HT-29 (cell line): ENCODE measurements around the gene FAM76A. TPM values are rescaled to one million over a fixed set of nuclear protein-coding genes. Genes with fewer than 3 reads are reported as not detected.
"Not testable (repeated sequence)": the region's sequence is repeated elsewhere in the genome, so short reads cannot be mapped to it uniquely, and the experiment has no call there.

Source experiments
- DNase-seq: peaks from one replicate; pipeline ENCODE4 v3.0.0-alpha.2; 2015; ENCODE audit warnings: low spot score
- total RNA-seq: library from RNA; depleted of rRNA; stranded (reverse); fragments of >200 nt; shearing (Covaris generic); gene quantifications from 2 replicates; pipeline ENCODE4 v1.2.3, GENCODE V29; 2014

FAM76A gene
- total RNA-seq, 1 experiment from 2014 or later, result 7.4 TPM

DNA sequence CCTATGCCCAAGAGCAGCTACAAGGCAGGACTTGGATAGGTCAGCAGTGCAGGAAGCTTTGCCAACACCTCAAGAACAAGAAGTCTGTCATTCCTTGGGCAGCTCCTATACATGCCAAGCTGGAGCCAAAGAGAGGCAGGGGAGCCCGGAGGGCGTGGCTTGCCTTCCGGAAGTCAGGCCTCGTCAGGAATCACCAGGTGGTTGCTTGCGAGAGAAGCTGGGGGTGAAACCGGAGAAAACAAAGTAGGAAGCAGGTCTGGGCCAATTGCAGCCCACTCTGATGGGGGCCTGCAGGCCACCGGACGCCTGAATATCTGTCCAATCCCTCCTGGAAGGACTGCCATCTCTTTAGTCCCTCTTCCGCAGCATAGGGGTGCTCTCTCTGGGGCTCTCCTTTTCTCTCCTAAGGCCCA lies 794 bp upstream of the FAM76A start:
- DNase-seq, result peak; percentile 89

DNA sequence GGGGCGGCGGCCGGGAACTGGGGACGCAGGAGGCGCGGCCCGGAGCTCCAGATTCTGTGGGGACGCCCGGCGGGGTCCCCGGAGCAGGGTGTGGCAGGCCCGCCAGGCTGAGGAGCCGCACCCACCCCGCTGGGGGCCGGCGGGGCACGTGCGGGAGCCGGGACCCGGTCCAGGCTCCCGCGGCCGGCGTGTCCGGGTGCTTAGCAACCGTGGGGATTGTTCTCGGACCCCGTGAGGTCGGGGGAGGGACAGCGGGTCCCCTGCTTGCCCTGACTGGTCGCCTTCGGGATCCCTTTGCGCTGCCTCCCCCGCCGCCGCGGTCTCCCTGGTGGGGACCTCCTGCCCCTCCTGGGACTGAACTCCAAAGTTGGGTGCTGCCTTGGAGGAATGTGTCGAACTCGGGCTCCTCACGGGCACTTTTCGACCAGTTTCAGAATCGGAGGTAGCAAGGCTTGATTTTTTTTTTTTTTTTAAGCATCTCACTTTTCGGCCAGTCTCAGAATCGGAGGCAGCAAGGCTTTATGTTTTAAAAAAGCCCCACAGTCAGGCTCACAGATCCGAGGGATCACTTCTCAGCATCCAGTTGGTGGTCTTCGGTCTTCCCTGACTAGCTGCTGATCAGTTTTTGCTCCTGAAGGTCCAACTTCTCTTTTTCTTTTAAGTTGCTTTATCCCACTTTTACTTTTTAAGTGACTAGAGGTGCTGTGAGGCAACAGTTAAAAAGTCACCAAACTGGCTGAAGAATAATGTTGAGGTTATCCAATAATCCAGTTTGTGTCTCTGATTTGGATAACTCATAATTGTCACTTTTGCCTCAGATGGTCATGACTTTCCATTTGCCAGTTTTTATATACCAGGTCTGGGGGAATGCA lies 648 bp downstream of the FAM76A start:
- peak; percentile 37 for DNase-seq

DNA sequence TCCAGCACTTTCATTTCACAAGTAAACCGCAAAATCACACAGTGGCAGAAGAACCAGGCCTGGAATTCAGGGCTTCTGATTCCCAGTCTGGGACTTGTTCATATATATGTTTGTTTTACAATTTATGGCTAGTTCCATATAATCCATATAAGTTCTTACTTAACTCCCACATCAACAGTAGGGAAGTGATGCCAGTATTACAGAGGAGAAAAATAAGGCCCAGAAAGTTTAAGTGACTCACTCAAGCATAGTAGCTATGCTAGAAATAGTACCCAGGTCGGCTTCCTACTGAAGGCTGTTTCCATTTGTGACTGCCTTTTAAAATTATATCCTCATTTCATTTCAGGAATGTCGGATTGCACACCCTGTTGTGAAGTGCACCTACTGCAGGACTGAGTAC lies 1.4 kb downstream of the FAM76A start:
- no peak for DNase-seq

DNA sequence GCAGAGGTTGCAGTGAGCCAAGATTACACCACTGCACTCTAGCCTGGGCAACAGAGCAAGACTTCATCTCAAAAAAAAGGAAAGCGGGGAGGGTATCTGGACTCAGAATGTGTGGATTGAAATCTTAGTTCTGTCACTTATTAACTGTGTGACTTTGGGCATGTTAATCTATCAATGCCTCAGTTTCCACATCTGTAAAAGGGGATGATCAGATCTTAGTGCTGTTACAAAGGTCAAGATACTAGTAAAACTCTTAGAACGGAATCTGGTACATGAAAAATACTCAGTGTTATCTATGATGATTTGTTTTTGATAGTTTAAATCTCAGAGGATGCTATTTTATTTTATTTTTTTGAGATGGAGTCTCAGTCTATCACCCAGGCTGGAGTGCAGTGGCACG lies 10.5 kb downstream of the FAM76A start:
- DNase-seq, result no peak

DNA sequence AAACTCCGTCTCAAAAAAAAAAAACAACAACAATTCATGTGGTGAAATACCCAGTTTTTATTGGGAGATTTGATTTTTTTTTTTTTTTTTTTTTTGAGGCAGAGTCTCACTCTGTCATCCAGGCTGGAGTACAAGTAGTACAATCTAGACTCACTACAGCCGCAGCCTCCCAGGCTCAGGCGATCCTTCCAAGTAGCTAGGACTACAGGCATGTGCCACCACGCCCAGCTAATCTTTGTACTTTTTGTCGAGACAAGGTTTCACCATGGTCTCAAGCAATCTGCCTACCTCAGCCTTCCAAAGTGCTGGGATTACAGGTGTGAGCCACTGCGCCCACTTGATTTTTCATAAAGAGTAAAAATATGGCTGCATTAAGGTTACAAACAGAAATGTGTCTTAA lies 15.4 kb downstream of the FAM76A start:
- DNase-seq, result no peak

DNA sequence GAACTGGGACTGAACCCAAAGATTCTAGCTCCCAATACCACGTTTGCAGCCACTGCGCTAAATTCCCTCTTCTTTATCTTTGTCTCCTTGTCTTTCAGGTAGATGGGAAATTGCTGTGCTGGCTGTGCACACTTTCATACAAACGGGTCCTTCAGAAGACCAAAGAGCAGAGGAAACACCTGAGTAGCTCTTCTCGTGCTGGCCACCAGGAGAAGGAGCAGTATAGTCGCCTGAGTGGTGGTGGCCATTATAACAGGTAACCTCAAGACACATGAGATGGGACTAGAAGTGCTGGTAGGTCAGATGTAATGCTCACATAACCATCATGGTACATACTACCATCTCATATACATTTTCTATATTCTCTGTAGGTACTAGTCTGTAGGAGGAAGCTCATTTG lies 18.8 kb downstream of the FAM76A start:
- peak; percentile 13 for DNase-seq

DNA sequence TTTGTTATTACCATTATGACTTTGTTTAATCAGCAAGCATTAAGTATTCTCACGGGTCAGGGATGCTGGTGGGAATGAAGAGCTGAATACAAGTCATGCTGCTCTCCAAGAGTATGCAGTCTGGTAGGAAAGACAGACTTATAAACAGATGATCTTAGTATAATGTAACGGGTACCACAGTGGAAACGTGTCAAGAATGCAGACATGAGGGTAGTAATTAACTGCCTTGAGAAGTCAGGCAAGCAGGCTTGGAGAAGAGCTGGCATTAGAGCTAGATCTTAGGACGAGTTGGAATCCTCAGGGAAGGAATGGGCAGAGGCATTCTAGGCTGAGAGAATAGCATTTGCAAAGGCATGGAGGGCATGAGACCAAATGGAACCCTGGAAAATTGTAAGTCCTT lies 19.7 kb downstream of the FAM76A start:
- no peak for DNase-seq

DNA sequence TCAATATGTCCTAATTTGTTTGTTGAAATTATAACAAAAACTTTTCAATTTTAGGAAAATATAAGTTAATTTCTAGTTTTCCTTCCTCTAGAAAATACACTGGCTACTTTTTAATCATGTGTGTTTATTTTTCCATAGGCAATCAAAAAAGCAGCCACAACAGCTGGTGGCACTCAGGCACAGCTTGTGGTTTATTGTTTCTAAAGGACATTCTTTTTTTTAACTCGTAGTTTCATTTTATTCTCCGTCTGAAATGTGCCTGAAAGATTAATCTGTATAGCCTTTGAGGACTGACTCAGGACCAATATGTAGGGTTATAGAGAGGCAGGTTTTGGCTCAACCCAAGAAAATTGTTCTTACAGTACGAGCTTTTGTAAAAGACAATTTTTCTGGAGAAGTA lies 26.6 kb downstream of the FAM76A start:
- DNase-seq, result no peak

DNA sequence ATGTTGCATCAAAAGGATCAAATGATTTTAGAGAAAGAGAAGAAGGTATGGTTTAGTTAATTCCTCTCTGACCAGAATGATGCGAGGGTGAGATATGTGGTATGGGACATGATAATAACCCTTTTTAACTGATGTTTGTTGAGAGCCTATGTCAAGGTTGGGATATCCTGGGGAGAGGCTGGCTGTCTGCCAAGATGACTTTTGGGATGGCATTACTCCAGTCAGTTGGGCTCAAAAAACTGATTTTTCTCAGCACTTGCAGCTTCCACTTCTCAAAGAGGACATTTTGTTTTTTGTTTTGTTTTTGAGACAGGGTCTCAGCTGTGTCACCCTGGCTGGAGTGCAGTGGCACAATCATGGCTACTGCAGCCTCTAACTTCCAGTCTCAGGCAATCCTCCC lies 29.5 kb downstream of the FAM76A start:
- DNase-seq, result no peak

DNA sequence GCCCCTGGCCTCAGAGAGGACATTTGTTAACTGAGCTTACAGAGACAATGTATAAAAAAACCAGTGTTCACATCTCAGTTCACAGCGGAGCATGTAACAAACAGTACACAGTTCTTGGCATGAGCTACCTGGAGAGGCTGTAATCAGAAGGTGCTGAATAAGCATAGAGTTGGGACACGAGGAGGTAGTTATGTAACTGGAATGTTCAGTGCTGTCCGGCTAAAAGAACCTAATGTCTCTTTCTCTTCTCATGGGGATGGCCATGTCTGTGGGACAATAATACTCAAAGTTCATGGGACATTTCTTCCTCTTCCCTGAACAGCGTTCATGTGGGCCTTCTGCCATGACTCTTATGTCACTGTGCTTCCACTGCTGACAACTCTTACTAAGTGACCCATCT lies 30.1 kb downstream of the FAM76A start:
- no peak for DNase-seq

DNA sequence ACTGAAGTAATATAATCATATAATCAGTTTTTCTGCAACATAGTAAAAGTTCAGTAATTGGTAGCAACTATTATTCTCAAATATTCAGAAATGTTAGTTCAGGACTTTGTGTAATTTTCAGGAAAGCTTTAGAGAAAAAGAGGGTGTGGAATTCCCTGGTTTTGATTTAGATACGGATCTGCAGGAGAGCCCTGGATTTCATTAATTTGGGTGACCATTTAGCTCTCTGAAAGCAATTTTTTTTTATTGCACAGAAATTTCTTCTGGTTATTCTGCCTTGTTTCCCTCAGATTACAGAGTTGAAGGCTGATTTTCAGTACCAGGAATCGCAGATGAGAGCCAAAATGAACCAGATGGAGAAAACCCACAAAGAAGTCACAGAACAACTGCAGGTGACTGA lies 33.5 kb downstream of the FAM76A start:
- no peak for DNase-seq

DNA sequence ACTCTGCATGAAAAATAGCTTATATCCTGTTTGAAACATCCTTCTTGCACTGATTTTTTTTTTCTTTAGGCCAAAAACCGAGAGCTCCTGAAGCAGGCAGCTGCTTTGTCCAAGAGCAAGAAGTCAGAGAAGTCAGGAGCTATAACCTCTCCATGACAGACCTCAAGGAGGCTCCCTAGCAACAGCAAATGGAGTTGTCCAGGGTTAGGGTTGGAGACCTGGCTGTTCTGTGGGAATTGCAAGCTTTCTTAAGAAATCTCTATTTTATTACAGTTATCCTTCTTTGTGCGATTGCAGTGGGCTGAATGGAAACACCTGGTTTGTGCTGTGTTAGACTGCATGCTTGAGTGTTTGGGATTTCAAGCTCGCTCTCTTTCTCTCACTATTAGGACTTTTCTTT lies 34.7 kb downstream of the FAM76A start:
- peak; percentile 12 for DNase-seq

DNA sequence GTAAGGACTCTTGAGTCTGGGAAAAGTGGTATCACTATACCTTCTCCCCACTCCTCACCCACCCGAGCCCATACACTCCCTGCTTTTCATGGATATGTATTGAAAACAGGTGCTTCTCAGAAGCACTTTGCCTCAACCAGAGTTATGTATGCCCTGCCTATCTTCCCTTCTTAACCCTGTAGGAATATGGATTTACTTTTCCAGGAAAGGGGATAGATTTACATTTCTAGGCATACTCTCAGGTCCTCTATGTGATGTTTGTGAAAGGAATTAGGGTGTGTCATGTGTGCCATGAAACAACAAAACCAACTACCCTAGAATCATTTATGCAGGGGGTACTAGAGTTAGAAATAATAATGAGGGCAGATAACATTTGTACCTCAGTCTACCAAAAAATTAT lies 36.3 kb downstream of the FAM76A start:
- DNase-seq, result no peak

DNA sequence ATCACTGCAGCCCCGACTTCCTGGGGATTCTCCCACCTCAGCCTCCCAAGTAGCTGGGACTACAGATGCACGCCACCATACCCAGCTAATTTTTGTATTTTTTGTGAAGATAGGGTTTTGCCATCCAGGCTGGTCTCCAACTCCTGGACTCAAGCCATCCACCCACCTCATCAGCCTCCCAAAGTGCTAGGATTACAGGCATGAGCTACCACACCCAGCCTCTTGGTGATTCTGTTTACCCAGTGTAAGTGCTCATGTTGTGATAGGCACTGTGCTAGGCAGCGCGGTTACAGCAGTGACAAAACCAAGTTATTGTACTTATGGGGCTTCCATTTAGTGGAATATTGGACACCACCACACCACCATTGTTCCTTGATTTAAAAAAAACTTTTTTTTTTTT lies 37.6 kb downstream of the FAM76A start:
- no peak for DNase-seq

DNA sequence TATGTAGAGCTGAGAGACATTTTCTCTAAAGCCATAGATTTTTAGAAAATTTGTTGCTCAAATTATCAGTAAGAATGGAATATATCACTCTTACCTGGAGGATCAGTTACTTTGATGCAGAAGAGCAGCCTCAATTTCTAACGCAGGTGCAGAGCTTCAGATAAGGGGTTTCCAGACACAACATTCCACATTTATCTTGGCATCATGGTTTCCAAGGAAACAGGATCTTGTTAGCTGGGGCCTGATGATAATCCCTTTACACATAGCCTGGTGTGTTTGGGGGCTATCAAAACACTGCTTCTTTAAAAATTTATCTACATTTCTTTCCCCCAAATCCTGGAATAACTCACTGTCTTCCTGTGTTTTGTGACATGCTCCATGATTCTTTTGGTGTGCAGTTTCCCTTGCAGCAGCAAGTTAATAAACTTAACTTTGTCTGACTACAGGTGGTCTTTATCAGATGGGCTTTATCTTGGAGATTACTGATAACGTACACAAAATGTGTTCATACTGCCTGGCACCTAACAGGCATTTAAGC lies 44.6 kb downstream of the FAM76A start:
- DNase-seq, result no peak

DNA sequence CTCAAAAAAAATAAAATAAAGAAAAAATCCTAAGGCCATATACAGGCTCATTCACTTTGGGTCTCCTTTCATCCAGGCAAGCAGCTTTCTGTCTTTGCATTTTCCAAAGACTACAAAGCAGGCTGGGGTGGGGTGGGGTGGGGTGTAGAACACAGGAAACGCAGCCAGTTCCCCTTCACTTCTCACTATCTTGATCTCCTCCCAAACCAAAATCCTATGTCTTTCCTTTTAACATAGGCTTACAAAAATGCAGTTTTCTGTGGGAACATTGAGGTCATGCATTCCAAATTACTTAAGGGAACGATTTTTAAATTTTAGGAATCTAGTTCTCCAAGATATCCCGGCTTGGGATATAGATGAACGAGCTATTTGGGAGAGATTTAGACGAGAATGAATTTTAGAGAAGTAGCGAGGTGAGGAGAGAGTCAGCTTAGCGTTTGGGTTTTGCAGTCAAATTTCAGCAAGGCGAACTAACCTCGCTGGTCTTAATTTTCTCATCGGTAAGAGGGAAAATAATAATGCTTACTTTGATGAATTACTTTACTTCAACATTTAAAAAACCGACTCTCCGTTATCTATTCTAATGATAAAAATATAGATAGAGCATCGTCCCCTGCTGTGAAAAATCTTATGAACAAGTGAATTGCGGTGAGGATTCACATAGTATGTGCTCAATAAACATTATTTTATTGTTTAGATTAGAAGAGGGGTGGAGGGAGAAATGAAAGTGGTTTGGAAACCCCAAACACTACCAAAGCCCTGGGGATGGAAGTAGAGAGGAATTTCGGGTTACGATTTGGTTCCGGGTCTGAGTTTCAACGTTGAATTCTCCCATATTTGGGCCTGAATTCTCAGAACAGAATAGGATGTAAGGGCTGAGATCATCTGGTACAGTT lies 46.5 kb downstream of the FAM76A start:
- DNase-seq, result no peak

DNA sequence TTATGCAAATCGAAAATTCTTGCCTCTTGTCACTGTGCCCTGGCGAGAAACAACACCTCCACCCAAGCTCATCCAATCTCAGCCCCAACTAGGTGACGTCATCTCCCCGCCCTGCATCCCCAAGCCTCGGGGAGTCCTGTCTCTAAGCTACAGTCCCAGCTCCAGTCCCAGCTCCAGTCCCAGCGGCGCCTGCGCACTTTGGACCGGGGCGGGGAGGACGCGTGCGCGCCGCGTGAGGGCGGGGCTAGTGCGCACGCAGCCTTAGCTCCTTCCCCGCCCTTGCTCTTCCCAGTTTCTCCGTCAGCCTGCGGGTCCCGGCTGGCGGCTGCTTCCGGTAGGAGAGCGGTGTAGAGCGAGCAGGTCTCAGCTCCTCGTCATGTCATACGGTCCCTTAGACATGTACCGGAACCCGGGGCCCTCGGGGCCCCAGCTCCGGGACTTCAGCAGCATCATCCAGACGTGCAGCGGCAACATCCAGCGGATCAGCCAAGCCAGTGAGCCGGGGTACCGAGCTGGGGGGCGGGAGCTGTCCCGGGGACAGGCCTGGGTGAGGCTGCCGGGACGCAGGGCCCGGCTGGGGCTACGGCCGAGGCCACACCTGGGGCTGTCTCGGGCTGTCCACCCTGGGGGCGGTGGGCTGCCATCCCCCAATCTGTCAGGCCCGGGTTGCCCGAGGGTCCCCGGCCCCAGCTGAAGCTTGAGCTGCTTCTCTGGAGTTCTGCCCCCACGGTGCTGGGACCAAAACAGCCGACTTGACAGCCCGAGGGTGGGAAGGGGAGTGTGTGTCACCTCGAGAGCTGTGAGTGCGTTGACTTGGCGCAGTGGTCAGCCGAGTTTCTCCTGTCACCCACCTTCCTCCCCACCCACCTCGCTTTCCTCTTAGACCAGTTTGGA lies 47.4 kb downstream of the FAM76A start, which contains the start of gene STX12:
Gene STX12, plus strand, starts transcription at position 288 of the 894 bp plus-strand sequence. Its CDS starts 89 bp downstream, at position 377.
- DNase-seq, result peak; percentile 99

DNA sequence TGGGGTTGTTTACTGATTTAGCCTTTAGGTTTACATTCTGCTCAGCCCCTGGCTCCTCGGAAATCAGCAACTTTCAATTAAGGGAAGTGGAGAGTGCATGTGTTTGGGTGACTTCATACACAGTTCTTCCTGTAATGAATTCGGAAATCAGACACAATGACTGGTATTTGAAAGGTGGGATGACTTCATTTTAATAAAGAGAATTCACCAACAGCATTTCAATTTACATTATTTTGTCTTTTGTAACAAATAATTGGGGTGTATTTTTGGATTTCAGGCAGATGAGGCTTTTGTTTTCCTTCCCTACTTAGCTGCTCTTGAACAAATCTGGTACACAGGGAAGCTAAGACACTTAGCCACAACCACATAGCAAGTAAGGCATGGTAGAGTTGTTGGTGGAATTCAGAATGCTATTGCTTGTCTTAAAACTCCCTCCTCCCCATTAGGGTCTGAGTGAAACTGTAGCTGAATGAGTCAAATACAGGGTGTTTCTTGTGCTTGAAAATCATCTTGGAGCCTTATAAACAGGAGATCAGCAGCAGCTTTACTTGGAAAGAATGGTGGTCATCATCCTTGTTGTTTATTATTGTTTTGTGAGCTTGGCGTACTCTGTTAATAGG lies 48.2 kb downstream of the FAM76A start:
- DNase-seq, result peak; percentile 41

DNA sequence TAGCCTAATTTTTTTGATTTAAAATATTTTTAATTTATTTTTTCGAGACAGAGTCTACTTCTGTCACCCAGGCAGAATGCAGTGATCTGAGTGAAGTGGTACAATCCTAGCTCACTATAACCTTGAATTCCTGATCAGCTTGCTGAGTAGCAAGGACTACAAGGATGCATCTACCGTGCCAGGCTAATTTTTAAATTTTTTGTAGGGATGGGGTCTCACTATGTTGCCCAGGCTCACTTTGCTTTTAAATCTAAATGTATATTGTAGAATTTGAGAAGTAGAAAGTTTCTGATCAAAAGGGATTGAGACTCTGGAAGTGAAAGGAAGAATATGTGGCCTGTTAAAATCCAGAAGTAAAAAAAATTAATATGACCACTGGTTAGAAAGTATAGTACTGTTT lies 48.9 kb downstream of the FAM76A start:
- no peak for DNase-seq

DNA sequence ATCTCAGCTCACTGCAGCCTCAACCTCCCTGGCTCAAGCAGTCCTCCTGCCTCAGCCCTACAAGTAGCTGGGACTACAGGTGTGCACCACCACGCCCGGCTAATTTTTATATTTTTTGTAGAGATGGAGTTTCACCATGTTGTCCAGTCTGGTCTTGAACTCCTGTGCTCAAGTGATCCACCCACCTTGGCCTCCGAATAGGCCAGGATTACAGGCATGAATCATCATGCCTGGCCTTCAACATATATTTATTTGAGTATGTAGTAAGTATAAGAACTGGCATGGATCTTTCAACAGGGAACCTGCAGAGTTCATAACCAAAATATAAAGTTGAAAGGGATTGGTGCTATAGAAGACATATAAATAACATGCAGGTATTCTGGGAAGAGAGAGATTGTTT lies 49.6 kb downstream of the FAM76A start:
- not testable (repeated sequence) for DNase-seq

DNA sequence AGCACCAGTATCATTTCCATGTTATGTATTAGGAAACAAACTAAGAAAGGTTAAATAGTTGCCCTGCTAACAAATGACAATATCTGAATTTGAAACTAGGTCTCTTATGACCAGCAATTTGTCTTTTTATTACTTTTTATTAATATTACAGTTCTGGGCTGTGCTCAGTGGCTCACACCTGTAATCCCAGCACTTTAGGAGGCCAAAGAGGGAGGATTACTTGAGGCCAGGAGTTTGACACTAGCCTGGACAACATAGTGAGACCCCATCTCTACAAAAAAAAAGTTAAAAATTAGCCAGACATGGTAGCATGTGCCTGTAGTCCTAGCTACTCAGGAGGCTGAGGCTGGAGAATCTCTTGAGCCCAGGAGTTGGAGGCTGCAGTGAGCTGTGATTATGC lies 50.5 kb downstream of the FAM76A start:
- not testable (repeated sequence) for DNase-seq
